ENCODE results near the gene MYL4.

The MYL4 gene

GRCh38 chr17:47193931-47194511 lies 15.1 kb upstream of the MYL4 start:
- H3K4me3 ChIP-seq (ENCODE audit: low read depth, low read length): no peak overlapping the region
- no peak for TF ChIP-seq CTCF (IDR thresholded peaks at IDR 0.05; ENCODE audit: insufficient read depth, low read depth, low read length, missing control alignments)
- no peak for DNase-seq (ENCODE audit: low read depth)

GRCh38 chr17:47197821-47198220 lies 11.3 kb upstream of the MYL4 start:
- DNase-seq (ENCODE audit: low read depth): no peak
- no peak for TF ChIP-seq CTCF (IDR thresholded peaks at IDR 0.05; ENCODE audit: insufficient read depth, low read depth, low read length, missing control alignments)
- no peak overlapping the region for H3K4me3 ChIP-seq (ENCODE audit: low read depth, low read length)

- no peak for TF ChIP-seq CTCF (IDR thresholded peaks at IDR 0.05; ENCODE audit: insufficient read depth, low read depth, low read length, missing control alignments)
- no peak overlapping the region for H3K4me3 ChIP-seq (ENCODE audit: low read depth, low read length)
- DNase-seq (ENCODE audit: low read depth): peak; percentile 61
Observed at GRCh38 chr17:47199627-47200324, 9.4 kb upstream of the MYL4 start.

GRCh38 chr17:47200325-47200664 lies 8.9 kb upstream of the MYL4 start:
- TF ChIP-seq CTCF (IDR thresholded peaks at IDR 0.05; ENCODE audit: insufficient read depth, low read depth, low read length, missing control alignments): no peak
- no peak overlapping the region for H3K4me3 ChIP-seq (ENCODE audit: low read depth, low read length)
- peak; percentile 15 for DNase-seq (ENCODE audit: low read depth)

- DNase-seq (ENCODE audit: low read depth): no peak
- no peak for TF ChIP-seq CTCF (IDR thresholded peaks at IDR 0.05; ENCODE audit: insufficient read depth, low read depth, low read length, missing control alignments)
- no peak overlapping the region for H3K4me3 ChIP-seq (ENCODE audit: low read depth, low read length)
Observed at GRCh38 chr17:47201166-47201565, 8.0 kb upstream of the MYL4 start.

- DNase-seq (ENCODE audit: low read depth): peak; percentile 77
- H3K4me3 ChIP-seq (ENCODE audit: low read depth, low read length): peak overlapping the region; percentile 51
- TF ChIP-seq CTCF (IDR thresholded peaks at IDR 0.05; ENCODE audit: insufficient read depth, low read depth, low read length, missing control alignments): no peak
Observed at GRCh38 chr17:47203984-47204721, 5.0 kb upstream of the MYL4 start.

All from GM12865 (cell line).